ENCODE data around the gene TMEFF2. TPM values are rescaled to one million over a fixed set of nuclear protein-coding genes. Genes with fewer than 3 reads are reported as not detected.

TMEFF2 gene
- total and polyA plus RNA-seq, 2 experiments from 2014 or later: 1.7 to 2.2 TPM

DNA sequence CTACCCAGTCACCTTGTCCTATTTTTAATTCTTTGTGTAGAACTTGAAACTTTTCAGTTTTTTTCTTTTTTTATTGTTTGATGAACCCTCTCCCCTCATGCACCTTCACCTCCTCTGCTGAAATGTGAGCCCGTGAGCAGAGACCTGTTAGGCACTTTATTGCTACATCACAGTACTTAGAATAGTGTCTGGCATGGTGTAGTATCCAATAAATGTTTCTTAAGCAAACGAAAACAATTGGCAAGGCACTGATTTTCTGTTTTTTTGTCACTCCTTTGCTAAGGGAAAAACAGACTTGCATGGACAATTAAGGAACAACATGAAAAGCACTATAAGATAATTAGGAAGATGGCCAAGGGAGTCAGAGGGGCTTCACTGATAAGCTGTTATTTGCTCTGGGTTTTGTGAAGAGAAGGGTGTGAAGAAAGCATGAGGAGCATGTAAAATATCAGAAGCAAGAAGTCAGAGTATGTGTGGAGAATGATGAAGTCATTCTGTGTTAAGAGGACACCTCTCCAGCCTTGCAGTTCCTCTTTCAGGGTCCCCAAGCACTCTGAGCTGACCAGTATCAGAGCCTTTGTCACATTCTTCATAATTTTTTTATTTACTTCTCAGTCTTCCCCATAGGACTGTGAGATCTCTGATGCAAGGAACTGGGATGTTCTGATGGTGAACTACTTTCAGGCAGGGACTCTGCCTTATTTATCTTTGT, 248.1 kb downstream of the TMEFF2 start:
- H3K9me3 Mint-ChIP-seq: no peaks in the 10 kb centered on the region
- no peaks in the 10 kb centered on the region for H3K79me2 ChIP-seq (replicated peaks; ENCODE audit: insufficient read depth)
- no peaks in the 10 kb centered on the region for H3K9me2 ChIP-seq (ENCODE audit: insufficient read depth)
- no peaks in the 10 kb centered on the region for H4K20me1 ChIP-seq (replicated peaks; ENCODE audit: insufficient read depth)
- H3K4me3 ChIP-seq: no peak overlapping the region
- H3K27me3 ChIP-seq (ENCODE audit: insufficient read depth): no peaks in the 10 kb centered on the region
- no peaks in the 10 kb centered on the region for H3F3A ChIP-seq (replicated peaks; ENCODE audit: low read depth)
- peaks cover 8% of the 10 kb centered on the region; the same call in 2 of the 3 replicates for H3K4me1 Mint-ChIP-seq
- H3K36me3 Mint-ChIP-seq (ENCODE audit: low read depth): no peaks in the 10 kb centered on the region
- no peak for DNase-seq (ENCODE audit: low spot score)
- no peak overlapping the region for H3K4me2 ChIP-seq
- H3K27ac ChIP-seq (ENCODE audit: low read depth): no peak overlapping the region
- H3K27ac Mint-ChIP-seq: no peak overlapping the region
- H3K27me3 Mint-ChIP-seq (ENCODE audit: insufficient read depth, low read depth, poor library complexity): no peaks in the 10 kb centered on the region
- H3K36me3 ChIP-seq (ENCODE audit: insufficient read depth): no peaks in the 10 kb centered on the region
- peaks cover 8% of the 10 kb centered on the region; the same call in 1 of the 2 replicates for H3K4me1 ChIP-seq (ENCODE audit: insufficient read depth)
- TF ChIP-seq, protein P1, sequence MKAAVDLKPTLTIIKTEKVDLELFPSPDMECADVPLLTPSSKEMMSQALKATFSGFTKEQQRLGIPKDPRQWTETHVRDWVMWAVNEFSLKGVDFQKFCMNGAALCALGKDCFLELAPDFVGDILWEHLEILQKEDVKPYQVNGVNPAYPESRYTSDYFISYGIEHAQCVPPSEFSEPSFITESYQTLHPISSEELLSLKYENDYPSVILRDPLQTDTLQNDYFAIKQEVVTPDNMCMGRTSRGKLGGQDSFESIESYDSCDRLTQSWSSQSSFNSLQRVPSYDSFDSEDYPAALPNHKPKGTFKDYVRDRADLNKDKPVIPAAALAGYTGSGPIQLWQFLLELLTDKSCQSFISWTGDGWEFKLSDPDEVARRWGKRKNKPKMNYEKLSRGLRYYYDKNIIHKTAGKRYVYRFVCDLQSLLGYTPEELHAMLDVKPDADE (IDR thresholded peaks at IDR 0.05): no peak
- TF ChIP-seq EZH2phosphoT487 (IDR thresholded peaks at IDR 0.05; ENCODE audit: unreplicated experiment) (no peak), EZH2 (IDR thresholded peaks at IDR 0.05; ENCODE audit: low read depth, unreplicated experiment) (no peak), JUNB (IDR thresholded peaks at IDR 0.05; ENCODE audit: unreplicated experiment) (no peak), ZNF114 (CRISPR knock-in tag; IDR thresholded peaks at IDR 0.05) (no peak), ZNF331 (CRISPR knock-in tag; IDR thresholded peaks at IDR 0.05; ENCODE audit: low read depth) (no peak), STAT1 (IDR thresholded peaks at IDR 0.05; ENCODE audit: unreplicated experiment) (no peak)
- TF ChIP-seq, protein P2, sequence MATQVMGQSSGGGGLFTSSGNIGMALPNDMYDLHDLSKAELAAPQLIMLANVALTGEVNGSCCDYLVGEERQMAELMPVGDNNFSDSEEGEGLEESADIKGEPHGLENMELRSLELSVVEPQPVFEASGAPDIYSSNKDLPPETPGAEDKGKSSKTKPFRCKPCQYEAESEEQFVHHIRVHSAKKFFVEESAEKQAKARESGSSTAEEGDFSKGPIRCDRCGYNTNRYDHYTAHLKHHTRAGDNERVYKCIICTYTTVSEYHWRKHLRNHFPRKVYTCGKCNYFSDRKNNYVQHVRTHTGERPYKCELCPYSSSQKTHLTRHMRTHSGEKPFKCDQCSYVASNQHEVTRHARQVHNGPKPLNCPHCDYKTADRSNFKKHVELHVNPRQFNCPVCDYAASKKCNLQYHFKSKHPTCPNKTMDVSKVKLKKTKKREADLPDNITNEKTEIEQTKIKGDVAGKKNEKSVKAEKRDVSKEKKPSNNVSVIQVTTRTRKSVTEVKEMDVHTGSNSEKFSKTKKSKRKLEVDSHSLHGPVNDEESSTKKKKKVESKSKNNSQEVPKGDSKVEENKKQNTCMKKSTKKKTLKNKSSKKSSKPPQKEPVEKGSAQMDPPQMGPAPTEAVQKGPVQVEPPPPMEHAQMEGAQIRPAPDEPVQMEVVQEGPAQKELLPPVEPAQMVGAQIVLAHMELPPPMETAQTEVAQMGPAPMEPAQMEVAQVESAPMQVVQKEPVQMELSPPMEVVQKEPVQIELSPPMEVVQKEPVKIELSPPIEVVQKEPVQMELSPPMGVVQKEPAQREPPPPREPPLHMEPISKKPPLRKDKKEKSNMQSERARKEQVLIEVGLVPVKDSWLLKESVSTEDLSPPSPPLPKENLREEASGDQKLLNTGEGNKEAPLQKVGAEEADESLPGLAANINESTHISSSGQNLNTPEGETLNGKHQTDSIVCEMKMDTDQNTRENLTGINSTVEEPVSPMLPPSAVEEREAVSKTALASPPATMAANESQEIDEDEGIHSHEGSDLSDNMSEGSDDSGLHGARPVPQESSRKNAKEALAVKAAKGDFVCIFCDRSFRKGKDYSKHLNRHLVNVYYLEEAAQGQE (IDR thresholded peaks at IDR 0.05; ENCODE audit: unreplicated experiment): no peak
- no peak for ATAC-seq
- no peak overlapping the region for H3K4me3 Mint-ChIP-seq
- H2AFZ ChIP-seq: no peak overlapping the region

DNA sequence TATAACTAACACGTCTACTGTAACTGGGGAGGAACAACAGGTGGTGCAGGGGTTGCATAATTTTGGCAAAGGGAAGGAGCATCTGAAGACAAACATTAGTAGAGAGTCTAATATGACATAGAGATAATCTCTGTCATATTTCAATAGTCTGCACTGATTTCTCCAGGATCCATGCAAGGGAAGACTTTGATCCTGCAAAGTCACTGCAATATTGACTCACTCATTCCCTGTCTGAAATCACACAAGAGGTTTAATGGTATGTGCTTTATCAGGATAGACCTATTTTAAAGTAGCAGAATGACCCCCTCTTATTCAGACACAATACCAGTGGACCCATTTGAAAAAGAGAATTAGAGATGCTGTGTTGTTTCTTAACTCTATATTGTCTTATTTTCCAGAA, 249.1 kb downstream of the TMEFF2 start:
- H3K79me2 ChIP-seq (replicated peaks; ENCODE audit: insufficient read depth): no peaks in the 10 kb centered on the region
- H3K4me3 ChIP-seq: no peak overlapping the region
- H3K4me2 ChIP-seq: no peak overlapping the region
- H3K27ac ChIP-seq (ENCODE audit: low read depth): no peak overlapping the region
- TF ChIP-seq STAT1 (IDR thresholded peaks at IDR 0.05; ENCODE audit: unreplicated experiment) (no peak), JUNB (IDR thresholded peaks at IDR 0.05; ENCODE audit: unreplicated experiment) (no peak)
- no peaks in the 10 kb centered on the region for H3F3A ChIP-seq (replicated peaks; ENCODE audit: low read depth)
- H2AFZ ChIP-seq: no peak overlapping the region
- H3K36me3 Mint-ChIP-seq (ENCODE audit: low read depth): no peaks in the 10 kb centered on the region
- no peaks in the 10 kb centered on the region for H4K20me1 ChIP-seq (replicated peaks; ENCODE audit: insufficient read depth)
- peaks cover 8% of the 10 kb centered on the region; the same call in 2 of the 3 replicates for H3K4me1 Mint-ChIP-seq
- no peaks in the 10 kb centered on the region for H3K27me3 Mint-ChIP-seq (ENCODE audit: insufficient read depth, low read depth, poor library complexity)
- no peak overlapping the region for H3K27ac Mint-ChIP-seq
- H3K36me3 ChIP-seq (ENCODE audit: insufficient read depth): no peaks in the 10 kb centered on the region
- H3K27me3 ChIP-seq (ENCODE audit: insufficient read depth): no peaks in the 10 kb centered on the region
- H3K9me2 ChIP-seq (ENCODE audit: insufficient read depth): no peaks in the 10 kb centered on the region
- peaks cover 8% of the 10 kb centered on the region; the same call in 1 of the 2 replicates for H3K4me1 ChIP-seq (ENCODE audit: insufficient read depth)
- no peak overlapping the region for H3K4me3 Mint-ChIP-seq
- ATAC-seq (no peak), DNase-seq (ENCODE audit: low spot score) (no peak)
- H3K9me3 Mint-ChIP-seq: no peaks in the 10 kb centered on the region
